A204.1 (cell line): ENCODE data around the gene HOXB8.

Experiments
- FAIRE-seq: peaks from 2 replicates; lab custom pipeline; 2012; peaks lifted over from hg19 to GRCh38; lab: Jason Lieb, UNC

HOXB8 gene

DNA sequence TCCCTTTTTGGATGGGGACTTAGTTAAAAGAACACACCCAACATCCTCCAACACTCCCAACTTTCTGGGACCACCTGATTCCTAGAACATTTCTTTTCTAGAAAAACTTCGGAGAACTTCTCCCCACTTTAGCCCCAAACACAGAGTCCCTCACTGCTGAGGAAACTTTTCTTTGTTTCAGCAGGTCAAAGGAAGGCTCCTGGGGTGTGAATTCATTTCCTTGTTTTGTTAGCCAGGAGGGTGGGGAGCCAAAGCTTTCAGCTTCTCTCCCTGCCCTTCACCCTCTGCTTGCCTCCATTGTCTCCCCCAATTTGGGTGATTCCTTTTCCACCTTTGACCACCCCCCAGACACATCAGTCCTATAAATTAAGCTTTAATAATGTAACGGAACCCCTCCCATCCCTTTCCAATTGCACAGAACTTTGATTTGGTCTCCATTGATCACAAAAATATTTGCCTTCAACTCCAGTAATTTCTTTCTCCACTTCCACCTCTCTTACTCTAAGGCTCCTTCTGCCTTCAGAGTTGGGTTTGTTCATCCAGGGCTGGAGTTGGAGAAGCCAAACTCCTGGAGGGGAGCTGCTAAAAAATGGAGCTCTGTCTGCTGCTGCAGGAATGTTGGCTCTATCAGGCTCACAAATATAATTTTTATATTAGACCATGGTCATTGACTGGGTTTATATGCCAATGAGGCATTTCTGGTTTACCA lies 47.3 kb downstream of the HOXB8 start:
- no peak for FAIRE-seq

DNA sequence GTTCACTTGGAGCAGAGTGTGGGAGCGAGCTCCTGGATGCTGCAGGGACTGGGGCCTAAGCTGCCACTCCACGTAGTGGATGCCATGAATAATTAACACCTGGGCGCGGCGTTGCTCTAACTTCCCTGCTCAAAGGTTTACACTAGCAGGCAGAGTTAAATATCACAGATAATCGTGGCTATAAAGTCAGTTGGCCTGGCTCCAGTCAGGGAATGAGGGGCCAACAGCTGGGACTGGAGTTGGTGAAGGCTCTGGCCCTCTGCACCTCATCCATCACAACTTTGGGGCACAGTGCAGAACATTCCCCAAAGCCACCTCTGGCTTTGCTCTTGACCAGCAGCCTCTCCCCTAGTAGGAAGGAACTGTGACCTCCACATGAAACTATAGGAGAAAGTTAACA lies 47.9 kb downstream of the HOXB8 start:
- no peak for FAIRE-seq

DNA sequence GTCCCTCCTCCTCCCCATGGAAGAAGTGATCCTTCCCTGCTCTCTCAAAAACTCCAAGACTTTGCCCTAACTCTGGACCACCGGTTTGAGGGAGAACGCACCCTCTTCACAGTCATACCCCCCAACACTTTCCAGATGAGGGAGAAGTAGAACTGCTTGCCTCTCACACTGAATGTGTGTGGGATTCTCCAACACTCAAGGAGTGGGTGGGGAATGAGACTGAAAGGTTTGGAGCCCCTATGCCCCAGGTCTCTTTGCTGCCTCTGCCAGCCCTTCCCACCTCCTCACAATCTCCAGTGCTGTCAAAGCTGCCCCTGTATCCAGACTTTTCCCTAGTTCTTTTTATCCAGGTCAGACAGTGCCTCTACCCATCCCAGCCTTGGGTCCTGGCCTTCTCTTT lies 48.4 kb downstream of the HOXB8 start:
- no peak for FAIRE-seq

DNA sequence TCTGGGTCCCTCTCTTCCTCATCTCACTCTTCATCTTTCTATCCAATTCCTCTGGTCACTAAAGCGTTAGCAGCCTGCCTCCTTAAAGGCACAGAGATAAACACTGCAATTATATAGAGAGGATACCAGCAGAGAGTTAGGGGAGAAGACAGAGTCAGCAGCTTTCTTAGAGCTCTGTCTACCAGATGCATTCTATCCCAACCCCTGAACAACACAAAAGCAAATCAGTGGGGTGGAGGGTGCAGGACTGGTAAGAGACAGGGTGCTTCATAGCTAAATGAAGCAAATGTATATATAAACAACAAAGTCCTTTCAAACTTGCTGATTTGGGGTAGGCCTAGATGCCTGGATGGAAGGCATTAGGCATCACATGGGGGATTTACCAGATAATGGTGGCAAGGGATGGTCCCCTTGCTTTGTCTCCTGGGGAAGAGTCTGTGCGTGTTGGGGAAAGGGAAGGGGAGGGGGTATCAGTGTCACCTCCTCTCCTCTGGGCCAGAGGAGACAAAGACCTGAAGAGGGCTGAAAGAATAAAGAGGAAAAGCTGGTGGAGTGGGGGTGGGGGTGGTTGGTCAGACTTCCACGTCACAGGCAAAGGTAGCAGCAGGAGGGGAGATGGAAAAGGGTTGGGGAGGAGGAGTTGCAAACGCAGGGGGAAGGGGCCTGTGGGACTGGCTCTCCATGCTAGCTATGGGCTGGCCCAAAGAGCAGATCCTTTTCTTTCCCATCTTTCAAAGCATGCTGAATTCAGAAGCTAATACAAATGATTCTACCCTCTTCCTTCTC lies 49.0 kb downstream of the HOXB8 start:
- no peak for FAIRE-seq

DNA sequence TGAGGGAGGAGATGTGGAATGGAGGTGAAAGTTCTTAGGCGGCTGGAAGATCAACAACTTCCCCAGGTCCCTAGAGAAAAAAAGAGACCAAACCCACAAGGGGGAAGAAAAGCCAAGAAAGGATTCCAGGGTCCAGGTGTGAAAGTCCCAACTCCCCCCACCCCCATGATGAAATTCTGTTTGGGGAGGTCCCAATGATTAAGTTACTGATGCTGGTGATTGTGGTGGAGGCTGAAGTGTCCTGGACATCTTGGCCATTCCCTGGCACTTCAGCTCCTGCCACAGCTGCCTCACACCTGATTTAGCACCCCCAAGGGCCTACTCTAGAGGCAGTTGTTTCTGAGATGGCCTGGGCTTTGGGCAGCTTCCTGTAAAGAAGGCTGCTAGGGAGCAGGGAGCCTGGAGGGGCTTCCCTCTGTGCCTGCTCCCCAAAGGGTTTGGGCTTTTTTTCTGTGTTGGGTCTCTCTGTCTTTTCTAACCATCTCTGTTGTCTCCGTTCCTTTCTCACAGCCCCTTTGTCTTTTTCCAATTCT lies 50.0 kb downstream of the HOXB8 start:
- FAIRE-seq = no peak

DNA sequence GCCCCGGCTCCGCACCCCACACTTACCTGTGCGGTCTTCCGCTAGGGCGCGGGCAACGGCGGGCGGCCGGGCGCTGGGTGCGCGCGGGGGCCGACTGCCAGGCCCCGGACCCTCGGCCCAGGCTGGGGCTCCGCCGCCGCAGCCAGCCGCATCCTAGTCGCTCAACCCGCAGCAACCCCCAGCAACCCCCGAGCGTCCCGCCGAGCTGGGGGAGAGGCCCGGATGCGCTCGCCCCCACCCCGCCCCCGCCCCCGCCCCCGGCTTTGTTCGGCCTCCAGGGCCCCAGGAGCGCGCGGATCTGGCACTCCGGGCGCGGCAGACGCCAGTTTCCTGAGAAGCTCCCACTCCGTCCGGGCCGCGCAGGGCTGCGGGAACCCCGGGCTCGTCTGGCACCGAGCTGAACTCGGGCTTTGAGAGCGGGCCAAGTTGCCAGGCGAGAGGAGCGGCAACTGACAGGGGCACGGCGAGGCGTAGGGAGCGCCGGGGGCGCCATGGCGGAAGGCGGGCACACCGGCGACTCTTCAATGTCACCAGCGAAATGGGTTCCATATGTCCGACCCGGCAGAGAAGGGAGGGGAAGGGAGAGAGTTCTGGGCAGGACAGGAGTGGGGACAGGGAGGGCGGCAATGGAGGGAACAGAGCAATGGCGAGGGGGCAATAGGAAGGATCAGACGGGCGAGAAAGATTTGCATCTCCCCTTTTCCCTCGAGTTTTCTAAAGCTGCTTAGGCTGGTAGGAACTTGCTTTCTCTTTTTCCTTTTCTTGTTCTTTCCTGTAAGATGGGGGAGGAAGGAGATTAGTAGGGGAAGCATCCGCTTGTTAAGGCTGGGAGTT lies 50.7 kb downstream of the HOXB8 start:
- no peak for FAIRE-seq

DNA sequence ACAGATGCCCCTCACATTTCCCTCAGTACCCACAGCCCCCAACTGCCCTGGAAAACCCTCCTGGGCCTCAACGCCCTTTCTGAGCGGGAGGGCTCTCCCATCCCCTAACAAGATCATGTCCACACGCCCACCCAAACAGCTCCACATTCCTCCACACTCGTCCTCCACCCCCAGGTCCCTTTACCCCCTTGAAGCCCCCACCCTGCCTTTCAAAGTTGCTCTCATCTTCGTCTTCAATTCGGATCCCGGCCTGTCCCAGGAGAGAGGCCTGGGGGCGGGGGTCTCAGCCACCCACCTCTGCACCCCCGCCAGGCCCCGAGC lies 51.3 kb downstream of the HOXB8 start:
- no peak for FAIRE-seq

DNA sequence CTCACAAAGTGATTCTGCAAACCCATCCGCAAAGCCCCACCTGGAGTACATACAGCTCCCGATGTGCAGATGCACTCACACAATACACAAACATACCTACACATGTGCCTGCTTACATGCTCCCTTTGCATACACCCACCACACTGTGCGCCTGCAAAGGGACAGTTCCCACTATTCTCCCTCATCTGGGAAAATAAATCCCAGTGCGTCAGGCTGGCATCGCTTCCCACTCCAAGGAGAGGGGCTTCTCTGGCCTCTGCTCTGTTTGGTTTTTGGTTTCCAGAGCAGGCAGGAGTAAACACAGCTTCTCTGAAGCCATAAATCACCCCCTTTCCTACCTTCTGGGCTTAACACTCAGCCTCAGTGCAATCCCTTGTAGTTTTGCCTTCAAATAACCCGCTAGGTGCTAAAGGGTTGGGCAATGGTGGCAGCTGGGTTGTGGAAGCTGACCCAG lies 51.7 kb downstream of the HOXB8 start:
- no peak for FAIRE-seq

DNA sequence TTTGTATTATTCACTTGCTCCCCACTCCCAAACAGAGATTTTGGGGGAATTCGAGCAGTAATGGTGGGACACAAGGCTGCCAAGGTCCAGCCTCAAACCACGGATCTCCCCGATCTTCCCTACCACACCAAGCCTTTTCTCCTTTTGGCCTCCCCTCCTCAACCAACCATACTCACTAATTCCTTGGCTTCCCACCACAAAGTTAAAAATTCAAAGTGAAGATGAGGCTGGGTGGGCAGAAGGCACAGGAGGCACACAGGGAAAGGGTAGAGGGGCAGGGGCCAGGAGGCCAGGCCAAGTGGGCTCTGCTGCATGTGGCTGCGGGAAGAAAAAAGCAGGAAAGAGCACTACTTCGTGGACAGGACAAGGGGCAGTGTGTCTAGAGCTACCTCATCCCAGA lies 52.2 kb downstream of the HOXB8 start:
- FAIRE-seq = no peak
